Prostate gland (tissue), 2 donors: ENCODE results near the gene PRF1.

Experiments
- POLR2AphosphoS5 ChIP-seq: sonication (generic); formaldehyde crosslinking; IDR thresholded peaks from one replicate; pipeline ENCODE4 v1.6.1; 2017; ENCODE audit warnings: antibody characterized with exemption
- TF ChIP-seq, protein P1 (sequence below), 4 experiments: fragments of 200-600 bp in 2 of 4; fragments of 450-650 bp in 2 of 4; sonication (generic) in 2 of 4; IDR thresholded peaks; 1 replicate in 3 of 4; 2 replicates in 1 of 4; pipeline ENCODE4 v1.5.1; 2016 to 2019; ENCODE audit warnings: antibody characterized with exemption in 4 of 4, mild to moderate bottlenecking in 2 of 4, moderate library complexity in 2 of 4

DNA sequence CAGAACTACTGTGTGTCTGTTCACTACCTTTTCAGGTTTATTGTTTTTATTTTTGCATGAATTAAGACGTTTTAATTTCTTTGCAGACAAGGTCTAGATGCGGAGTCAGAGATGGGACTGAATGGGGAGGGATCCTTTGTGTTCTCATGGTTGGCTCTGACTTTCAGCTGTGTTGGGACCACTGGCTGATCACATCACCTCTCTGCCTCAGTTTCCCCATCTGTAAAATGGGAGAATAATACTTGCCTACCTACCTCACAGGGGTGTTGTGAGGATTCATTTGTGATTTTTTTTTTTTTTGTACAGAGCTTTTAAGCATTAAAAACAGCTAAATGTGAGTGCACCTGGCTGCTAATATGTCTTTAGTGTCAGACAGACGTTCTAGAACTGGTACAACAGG lies 34.4 kb downstream of the PRF1 start:
- TF ChIP-seq, protein P1, sequence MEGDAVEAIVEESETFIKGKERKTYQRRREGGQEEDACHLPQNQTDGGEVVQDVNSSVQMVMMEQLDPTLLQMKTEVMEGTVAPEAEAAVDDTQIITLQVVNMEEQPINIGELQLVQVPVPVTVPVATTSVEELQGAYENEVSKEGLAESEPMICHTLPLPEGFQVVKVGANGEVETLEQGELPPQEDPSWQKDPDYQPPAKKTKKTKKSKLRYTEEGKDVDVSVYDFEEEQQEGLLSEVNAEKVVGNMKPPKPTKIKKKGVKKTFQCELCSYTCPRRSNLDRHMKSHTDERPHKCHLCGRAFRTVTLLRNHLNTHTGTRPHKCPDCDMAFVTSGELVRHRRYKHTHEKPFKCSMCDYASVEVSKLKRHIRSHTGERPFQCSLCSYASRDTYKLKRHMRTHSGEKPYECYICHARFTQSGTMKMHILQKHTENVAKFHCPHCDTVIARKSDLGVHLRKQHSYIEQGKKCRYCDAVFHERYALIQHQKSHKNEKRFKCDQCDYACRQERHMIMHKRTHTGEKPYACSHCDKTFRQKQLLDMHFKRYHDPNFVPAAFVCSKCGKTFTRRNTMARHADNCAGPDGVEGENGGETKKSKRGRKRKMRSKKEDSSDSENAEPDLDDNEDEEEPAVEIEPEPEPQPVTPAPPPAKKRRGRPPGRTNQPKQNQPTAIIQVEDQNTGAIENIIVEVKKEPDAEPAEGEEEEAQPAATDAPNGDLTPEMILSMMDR (IDR thresholded peaks at IDR 0.05): no peak
- TF ChIP-seq POLR2AphosphoS5: no peak
